Measurements from ENCODE around the gene AKAP12. TPM values are rescaled to one million over a fixed set of nuclear protein-coding genes. Genes with fewer than 3 reads are reported as not detected.

Gene AKAP12
- total and polyA plus RNA-seq, 12 donors = 10.8 to 46.1 (median 26.1) TPM

DNA sequence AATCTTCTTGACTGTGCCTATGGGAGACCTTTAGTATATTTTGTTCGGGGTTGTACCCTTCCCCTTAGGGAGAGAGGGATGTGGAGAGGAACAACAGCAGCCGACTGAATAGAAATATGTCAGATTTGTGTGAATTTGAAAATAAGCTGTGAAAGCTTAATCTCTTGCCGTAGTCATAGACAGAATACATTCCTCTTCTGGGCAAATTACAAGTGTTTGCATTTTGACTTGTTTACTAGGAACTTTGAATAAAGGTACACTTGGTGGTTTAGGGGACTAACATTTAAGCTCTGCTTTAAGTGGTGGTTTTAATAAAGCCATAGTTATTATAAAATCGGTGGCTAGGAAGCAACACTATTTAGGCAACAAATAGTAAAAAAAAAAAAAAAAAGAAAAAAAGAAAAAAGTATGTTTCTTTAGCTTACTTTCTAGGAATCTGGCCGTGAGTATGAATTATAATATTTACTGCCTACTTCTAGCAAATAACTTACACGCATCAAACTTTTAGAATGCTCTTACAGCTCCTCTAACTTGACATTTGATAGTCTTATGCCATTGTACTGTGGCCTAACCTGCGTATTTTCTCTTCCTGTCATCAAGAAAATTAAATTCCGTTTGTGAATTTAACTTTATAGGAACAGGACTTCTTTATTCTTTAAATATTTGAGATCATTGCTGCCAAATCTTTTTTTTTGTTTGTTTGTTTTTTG, 86.5 kb downstream of the AKAP12 start:
- no peak for DNase-seq
- peaks cover 4 to 24% of the 10 kb centered on the region in 2 donors for H3K4me1 ChIP-seq (replicated peaks in 1 of 2)
- H3K9me3 ChIP-seq (replicated peaks in 1 of 3) = no peaks in the 10 kb centered on the region
- 55 to 61% (median 58%) methylated on average over 8 of the region's 8 CpGs for WGBS, 4 donors
- peak overlapping the region in 3 of 5 donors; percentile 30 to 68 (median 66) for H3K27ac ChIP-seq
- peak overlapping the region in 2 of 4 donors; percentile 29 to 54 for H3K4me3 ChIP-seq
- no peaks in the 10 kb centered on the region for H3K36me3 ChIP-seq (replicated peaks in 1 of 2)
- no peaks in the 10 kb centered on the region for H3K27me3 ChIP-seq
- intact Hi-C loops (cut with DNase I) = loop anchor here in 1 of 2 donors (5.0 kb wide), 1 partner anchor 434 kb away; no protein-coding TSS in a partner anchor
- no peak for TF ChIP-seq CTCF (IDR thresholded peaks at IDR 0.05)
- TF ChIP-seq POLR2A (IDR thresholded peaks at IDR 0.05) = no peak

- Histone ChIP-seq H3K4me3 (no peak overlapping the region), H3K27me3 (no peaks in the 10 kb centered on the region), H3K27ac (no peak overlapping the region), H3K36me3 (replicated peaks in 1 of 2) (no peaks in the 10 kb centered on the region), H3K9me3 (replicated peaks in 1 of 3) (no peaks in the 10 kb centered on the region), H3K4me1 (replicated peaks in 1 of 2) (peaks cover 4 to 24% of the 10 kb centered on the region in 2 donors)
- TF ChIP-seq POLR2A (IDR thresholded peaks at IDR 0.05) (no peak), CTCF (IDR thresholded peaks at IDR 0.05) (no peak)
- DNase-seq = no peak
- intact Hi-C loops (cut with DNase I) = loop anchor here in 1 of 2 donors (5.0 kb wide), 1 partner anchor 435 kb away; no protein-coding TSS in a partner anchor
- 70 to 78% (median 73%) methylated on average over 4 of the region's 4 CpGs for WGBS, 4 donors
Observed at GRCh38 chr6:151327101-151327500, 87.3 kb downstream of the AKAP12 start.

DNA sequence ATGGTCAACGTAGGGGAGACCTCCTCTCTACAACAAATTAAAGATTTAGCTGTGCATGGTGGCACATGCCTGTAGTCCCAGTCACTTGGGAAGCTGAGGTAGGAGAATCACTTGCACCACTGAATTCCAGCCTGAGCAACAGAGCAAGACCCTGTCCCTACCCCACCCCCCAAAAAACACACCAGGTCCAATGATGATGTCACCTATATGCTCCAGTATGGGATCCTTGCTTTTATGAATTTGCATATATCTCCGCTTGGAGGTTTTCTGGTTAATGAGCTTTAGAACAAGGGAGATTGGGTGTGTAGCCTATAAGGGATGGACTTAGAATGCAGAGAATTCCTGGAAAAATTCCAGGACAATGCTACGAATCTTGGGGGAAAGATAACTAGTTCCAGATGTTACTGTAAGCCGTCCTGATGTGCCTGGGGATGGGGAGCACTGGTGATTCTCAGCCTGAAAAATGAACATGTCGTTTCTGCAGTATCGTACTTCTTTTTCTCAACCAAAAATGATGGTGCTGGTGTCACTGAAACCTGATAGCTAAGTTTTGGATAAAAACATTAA, 90.4 kb downstream of the AKAP12 start:
- H3K9me3 ChIP-seq (replicated peaks in 1 of 3) = no peaks in the 10 kb centered on the region
- no peaks in the 10 kb centered on the region for H3K36me3 ChIP-seq (replicated peaks in 1 of 2)
- no peak for DNase-seq
- H3K4me1 ChIP-seq (replicated peaks in 1 of 2) = peaks cover 3 to 8% of the 10 kb centered on the region in 2 donors
- H3K27ac ChIP-seq = no peak overlapping the region
- H3K4me3 ChIP-seq = no peak overlapping the region
- no peaks in the 10 kb centered on the region for H3K27me3 ChIP-seq
- 56 to 70% (median 62%) methylated on average over 6 of the region's 6 CpGs for WGBS, 4 donors
- intact Hi-C loops (cut with DNase I) = no loop called here
- TF ChIP-seq CTCF (IDR thresholded peaks at IDR 0.05) (no peak), POLR2A (IDR thresholded peaks at IDR 0.05) (no peak)

DNA sequence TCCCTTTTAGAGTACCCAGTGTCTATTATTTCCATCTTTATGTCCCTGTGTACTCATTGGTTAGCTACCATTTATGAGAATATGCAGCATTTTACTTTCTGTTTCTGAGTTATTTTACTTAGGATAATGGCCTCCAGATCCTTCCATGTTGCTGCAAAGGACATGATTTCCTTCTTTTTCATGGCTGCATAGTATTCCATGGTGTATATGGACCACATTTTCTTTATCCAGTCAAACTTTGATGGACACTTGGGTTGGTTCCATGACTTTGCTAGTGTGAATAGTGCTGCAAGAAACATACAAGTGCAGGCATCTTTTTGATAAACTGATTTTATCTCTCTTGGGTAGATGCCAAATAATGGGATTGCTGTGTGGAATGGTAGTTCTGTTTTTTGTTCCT, 96.2 kb downstream of the AKAP12 start:
- Histone ChIP-seq H3K9me3 (replicated peaks in 1 of 3) (no peaks in the 10 kb centered on the region), H3K27ac (no peak overlapping the region), H3K4me1 (replicated peaks in 1 of 2) (no peaks in the 10 kb centered on the region), H3K36me3 (replicated peaks in 1 of 2) (no peaks in the 10 kb centered on the region), H3K27me3 (no peaks in the 10 kb centered on the region), H3K4me3 (no peak overlapping the region)
- intact Hi-C loops (cut with DNase I) = loop anchor here (2.0 to 5.0 kb wide), 2 partner anchors 324 to 443 kb away; no protein-coding TSS in a partner anchor
- TF ChIP-seq POLR2A (IDR thresholded peaks at IDR 0.05) = no peak
- no peak for TF ChIP-seq CTCF (IDR thresholded peaks at IDR 0.05)
- no peak for DNase-seq
